SH-SY5Y (cell line): ENCODE measurements around the gene ADAMTS3.

Experiments used
- GATA2 ChIP-seq: IDR thresholded peaks from 2 replicates; pipeline ENCODE4 v1.6.1; 2011; ENCODE audit warnings: mild to moderate bottlenecking, low read depth, low read length
- GATA3 ChIP-seq: IDR thresholded peaks from 2 replicates; pipeline ENCODE4 v1.6.1; 2011; ENCODE audit warnings: low read depth, mild to moderate bottlenecking, low read length, moderate library complexity

Gene ADAMTS3

DNA sequence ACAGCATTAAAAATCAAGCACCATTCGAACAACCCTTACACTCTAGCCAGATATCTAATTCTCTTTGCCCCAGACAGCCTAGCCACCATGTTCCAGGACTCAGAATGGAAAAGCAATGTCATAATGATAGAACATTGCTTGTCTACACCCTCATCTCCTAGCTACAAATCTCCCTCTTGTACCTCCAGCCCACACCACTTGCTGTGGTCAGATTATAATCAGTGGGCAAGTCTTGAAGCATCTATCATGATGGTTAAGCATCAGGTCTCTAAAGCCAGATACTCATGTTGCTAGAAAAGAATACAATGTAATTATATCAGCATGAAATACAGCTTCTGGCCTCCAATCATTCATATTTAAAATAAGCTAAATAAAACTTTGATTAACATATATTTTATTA, 268.9 kb downstream of the ADAMTS3 start:
- TF ChIP-seq GATA2 (no peak), GATA3 (no peak)

DNA sequence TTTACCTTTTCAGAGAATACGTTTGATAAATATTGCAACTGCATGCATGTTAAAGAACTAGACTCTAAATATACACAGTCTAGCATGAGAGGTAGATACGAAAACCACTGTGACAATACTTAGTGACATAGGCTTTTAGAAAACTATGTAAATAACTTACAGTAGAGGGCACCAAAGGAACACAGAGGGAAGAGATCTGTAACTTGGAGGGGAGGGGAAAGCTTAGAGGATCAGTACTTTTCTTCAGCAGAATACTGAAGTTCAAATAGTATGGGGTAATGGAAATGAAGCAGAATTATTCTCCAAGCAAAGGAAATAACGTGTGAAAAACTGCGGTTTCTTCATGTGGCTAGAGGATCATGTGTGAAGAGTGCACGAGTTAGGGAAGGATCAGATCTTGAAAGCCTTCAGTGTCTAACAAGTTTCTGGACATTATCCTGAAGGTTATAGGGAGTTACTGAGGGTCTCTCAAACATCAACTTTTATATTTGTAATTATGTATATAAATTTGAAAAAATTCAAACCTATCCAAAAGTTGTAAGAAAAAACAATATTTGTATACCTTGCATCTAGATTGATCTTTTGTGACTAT, 273.0 kb downstream of the ADAMTS3 start:
- TF ChIP-seq GATA2 (no peak), GATA3 (no peak)

- TF ChIP-seq GATA2 (no peak), GATA3 (no peak)
Measured at GRCh38 chr4:72290737-72291136, 278.3 kb downstream of the ADAMTS3 start.

GRCh38 chr4:72286910-72287309, 282.1 kb downstream of the ADAMTS3 start:
- no peak for TF ChIP-seq GATA2
- no peak for TF ChIP-seq GATA3

- TF ChIP-seq GATA3 = no peak
- TF ChIP-seq GATA2 = no peak
Measured at GRCh38 chr4:72286185-72286584, 282.8 kb downstream of the ADAMTS3 start.

- no peak for TF ChIP-seq GATA3
- TF ChIP-seq GATA2 = no peak
Measured at GRCh38 chr4:72283357-72283756, 285.7 kb downstream of the ADAMTS3 start.

- TF ChIP-seq GATA3 = no peak
- no peak for TF ChIP-seq GATA2
Measured at GRCh38 chr4:72280252-72280651, 288.8 kb downstream of the ADAMTS3 start.

DNA sequence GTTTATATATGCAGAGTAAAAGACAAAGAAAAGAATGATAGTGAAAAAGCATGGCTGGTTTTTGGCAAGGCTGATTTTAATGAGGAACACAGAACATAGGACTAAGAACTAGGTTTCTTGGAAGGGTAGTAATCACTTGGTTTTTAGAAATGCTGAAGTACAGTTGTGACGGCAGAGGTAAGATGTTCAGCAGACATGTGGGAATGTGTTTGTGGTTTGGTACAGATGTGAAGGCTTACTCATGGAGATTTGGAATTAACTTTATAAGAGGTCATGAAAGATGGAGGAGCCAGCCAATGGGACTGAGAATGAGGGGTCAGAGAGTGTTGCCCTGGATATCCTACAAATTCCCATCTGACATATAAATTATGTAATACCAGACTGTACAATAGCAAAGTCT, 293.6 kb downstream of the ADAMTS3 start:
- TF ChIP-seq GATA3 (no peak), GATA2 (no peak)

GRCh38 chr4:72274251-72274650, 294.8 kb downstream of the ADAMTS3 start:
- TF ChIP-seq GATA3 (no peak), GATA2 (no peak)

GRCh38 chr4:72255269-72255668, 313.8 kb downstream of the ADAMTS3 start:
- no peak for TF ChIP-seq GATA2
- no peak for TF ChIP-seq GATA3

GRCh38 chr4:72243641-72244040, 325.4 kb downstream of the ADAMTS3 start:
- TF ChIP-seq GATA2 (no peak), GATA3 (no peak)

DNA sequence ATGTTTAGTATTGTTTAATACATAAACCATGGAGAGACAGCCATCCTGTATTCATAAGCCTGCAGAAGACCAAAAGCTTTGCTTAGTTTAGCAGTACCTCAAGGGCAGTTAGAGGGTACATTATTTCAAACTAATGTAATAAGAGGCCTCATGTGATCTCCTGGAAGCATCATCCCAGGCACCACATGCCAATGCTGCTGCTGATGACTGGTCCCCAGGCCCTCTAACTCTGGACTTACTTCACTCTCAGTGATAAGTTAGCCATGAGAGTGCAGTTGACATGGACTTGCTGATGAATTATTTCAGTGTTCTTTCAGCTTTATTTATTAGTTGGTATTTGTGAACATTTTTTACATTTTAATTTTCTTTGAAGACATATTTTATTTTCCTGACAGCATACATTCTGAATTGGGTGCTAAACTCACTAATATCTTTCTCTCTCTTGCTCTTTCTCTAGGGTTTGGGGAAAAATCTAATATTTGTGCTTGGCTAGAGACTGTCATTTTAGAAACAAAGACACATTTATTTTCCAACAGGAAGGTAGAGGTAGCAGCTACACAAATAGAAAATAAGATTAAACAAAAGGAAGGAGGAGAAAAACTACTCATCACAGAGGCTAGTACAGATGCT, 329.4 kb downstream of the ADAMTS3 start:
- TF ChIP-seq GATA3 (no peak), GATA2 (no peak)
